Hepatocyte (in vitro differentiated cells): ENCODE results near the gene PLPP6. TPM values are rescaled to one million over a fixed set of nuclear protein-coding genes. Genes with fewer than 3 reads are reported as not detected.

Source experiments
- DNase-seq: peaks from one replicate; pipeline ENCODE4 v3.0.0-alpha.2; 2016; ENCODE audit warnings: low spot score
- H2AFZ ChIP-seq: fragments of 200-600 bp; sonication (generic); 2 replicates; pipeline ENCODE4 v1.6.0; 2016; ENCODE audit warnings: antibody characterized with exemption, mild to moderate bottlenecking
- H3K27ac ChIP-seq: fragments of 200-600 bp; sonication (generic); 2 replicates; pipeline ENCODE4 v1.5.1; 2016; ENCODE audit warnings: mild to moderate bottlenecking
- H3K27me3 ChIP-seq: fragments of 200-600 bp; sonication (generic); 2 replicates; pipeline ENCODE4 v1.6.1; 2016
- H3K36me3 ChIP-seq: fragments of 200-600 bp; sonication (generic); replicated peaks from 2 replicates; pipeline ENCODE4 v1.5.1; 2016; ENCODE audit warnings: low read depth; ENCODE audit not compliant: insufficient read depth
- H3K4me1 ChIP-seq: fragments of 200-600 bp; sonication (generic); 2 replicates; pipeline ENCODE4 v1.5.1; 2016; ENCODE audit warnings: mild to moderate bottlenecking, moderate library complexity; ENCODE audit not compliant: insufficient read depth
- H3K4me2 ChIP-seq: fragments of 200-600 bp; sonication (generic); 2 replicates; pipeline ENCODE4 v1.6.0; 2016
- H3K4me3 ChIP-seq: fragments of 200-600 bp; sonication (generic); 2 replicates; pipeline ENCODE4 v1.5.1; 2016; ENCODE audit warnings: mild to moderate bottlenecking
- H3K79me2 ChIP-seq: fragments of 200-600 bp; sonication (generic); 2 replicates; pipeline ENCODE4 v1.6.0; 2017; ENCODE audit warnings: mild to moderate bottlenecking
- H3K9me2 ChIP-seq: fragments of 200-600 bp; sonication (generic); replicated peaks from 2 replicates; pipeline ENCODE4 v1.6.0; 2017; ENCODE audit warnings: mild to moderate bottlenecking; ENCODE audit not compliant: insufficient read depth
- H3K9me3 ChIP-seq: fragments of 200-600 bp; sonication (generic); 2 replicates; pipeline ENCODE4 v1.5.1; 2016; ENCODE audit warnings: low read depth, mild to moderate bottlenecking
- H4K20me1 ChIP-seq: fragments of 200-600 bp; sonication (generic); 2 replicates; pipeline ENCODE4 v1.6.0; 2016; ENCODE audit warnings: mild to moderate bottlenecking; ENCODE audit not compliant: insufficient read depth, poor library complexity, severe bottlenecking
- EZH2 ChIP-seq: fragments of 200-600 bp; sonication (generic); IDR thresholded peaks from 2 replicates; pipeline ENCODE4 v1.6.1; 2016; ENCODE audit warnings: antibody characterized with exemption, mild to moderate bottlenecking, borderline replicate concordance
- EZH2phosphoT487 ChIP-seq: fragments of 200-600 bp; sonication (generic); IDR thresholded peaks from one replicate; pipeline ENCODE4 v1.6.1; 2018; ENCODE audit warnings: antibody characterized with exemption, mild to moderate bottlenecking, low read depth, moderate library complexity; ENCODE audit not compliant: unreplicated experiment, severe bottlenecking
- WGBS: methylation state at CpG from one replicate; pipeline ENCODE4 v1.1.6; 2016; ENCODE audit warnings: low lambda C conversion rate; ENCODE audit errors: missing lambda C conversion rate; 5-methylcytosine and 5-hydroxymethylcytosine counted together
- polyA plus RNA-seq: library from polyadenylated mRNA; unstranded; fragments of >200 nt; fragmentation: Nextera tagmentation; extraction: Ambion mirVana; gene quantifications from 2 replicates; pipeline ENCODE4 v1.2.1, GENCODE V29; 2016
- total RNA-seq: library from RNA; depleted of rRNA; stranded (reverse); fragments of >200 nt; gene quantifications from 2 replicates; pipeline ENCODE4 v1.2.3, GENCODE V29; 2014
- TF ChIP-seq, protein P1 (sequence below): fragments of 200-600 bp; sonication (generic); IDR thresholded peaks from 2 replicates; pipeline ENCODE4 v1.5.1; 2016; ENCODE audit warnings: antibody characterized with exemption, mild to moderate bottlenecking; ENCODE audit not compliant: poor library complexity

Gene PLPP6
- total and polyA plus RNA-seq, 2 experiments from 2014 or later: 19.6 to 32.1 TPM

DNA sequence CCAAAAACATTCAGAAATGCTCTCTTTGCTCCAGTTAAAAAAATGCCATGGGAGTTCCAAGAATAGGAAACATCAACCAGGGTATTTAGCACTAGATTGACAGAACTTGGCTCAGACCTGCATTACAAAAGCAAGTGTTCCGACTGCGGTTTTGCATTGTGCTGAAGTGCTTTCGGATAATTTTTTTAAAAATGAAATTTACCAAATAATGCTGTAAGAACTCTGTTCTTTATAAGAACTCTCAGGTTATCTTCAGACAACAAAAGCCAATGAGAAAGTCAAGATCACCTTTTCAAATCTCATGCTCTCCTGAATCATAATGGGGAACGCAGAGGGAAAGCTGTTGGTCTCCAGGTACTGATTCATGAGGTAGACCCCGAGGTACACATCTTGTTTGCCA lies 483 bp upstream of the PLPP6 start:
- Histone ChIP-seq H3K27ac (peak overlapping the region; percentile 96), H3K4me2 (peak overlapping the region; percentile 93), H3K4me3 (peak overlapping the region; percentile 93), H3K9me2 (no peaks in the 10 kb centered on the region), H3K27me3 (no peaks in the 10 kb centered on the region), H3K79me2 (peaks cover 25% of the 10 kb centered on the region), H3K9me3 (no peaks in the 10 kb centered on the region), H2AFZ (peak overlapping the region; percentile 87), H4K20me1 (no peaks in the 10 kb centered on the region), H3K4me1 (peaks cover 39% of the 10 kb centered on the region), H3K36me3 (no peaks in the 10 kb centered on the region)
- TF ChIP-seq EZH2phosphoT487: no peak
- no peak for TF ChIP-seq EZH2
- TF ChIP-seq, protein P1, sequence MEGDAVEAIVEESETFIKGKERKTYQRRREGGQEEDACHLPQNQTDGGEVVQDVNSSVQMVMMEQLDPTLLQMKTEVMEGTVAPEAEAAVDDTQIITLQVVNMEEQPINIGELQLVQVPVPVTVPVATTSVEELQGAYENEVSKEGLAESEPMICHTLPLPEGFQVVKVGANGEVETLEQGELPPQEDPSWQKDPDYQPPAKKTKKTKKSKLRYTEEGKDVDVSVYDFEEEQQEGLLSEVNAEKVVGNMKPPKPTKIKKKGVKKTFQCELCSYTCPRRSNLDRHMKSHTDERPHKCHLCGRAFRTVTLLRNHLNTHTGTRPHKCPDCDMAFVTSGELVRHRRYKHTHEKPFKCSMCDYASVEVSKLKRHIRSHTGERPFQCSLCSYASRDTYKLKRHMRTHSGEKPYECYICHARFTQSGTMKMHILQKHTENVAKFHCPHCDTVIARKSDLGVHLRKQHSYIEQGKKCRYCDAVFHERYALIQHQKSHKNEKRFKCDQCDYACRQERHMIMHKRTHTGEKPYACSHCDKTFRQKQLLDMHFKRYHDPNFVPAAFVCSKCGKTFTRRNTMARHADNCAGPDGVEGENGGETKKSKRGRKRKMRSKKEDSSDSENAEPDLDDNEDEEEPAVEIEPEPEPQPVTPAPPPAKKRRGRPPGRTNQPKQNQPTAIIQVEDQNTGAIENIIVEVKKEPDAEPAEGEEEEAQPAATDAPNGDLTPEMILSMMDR: no peak
- DNase-seq: no peak
- 30% methylated on average over 5 of the region's 5 CpGs for WGBS

GRCh38 chr9:4662989-4663792 lies 1.1 kb downstream of the PLPP6 start:
- Histone ChIP-seq H3K9me3 (no peaks in the 10 kb centered on the region), H3K4me1 (peaks cover 36% of the 10 kb centered on the region), H3K36me3 (no peaks in the 10 kb centered on the region), H3K27me3 (no peaks in the 10 kb centered on the region), H3K9me2 (no peaks in the 10 kb centered on the region), H2AFZ (peak overlapping the region; percentile 87), H4K20me1 (no peaks in the 10 kb centered on the region), H3K79me2 (peaks cover 25% of the 10 kb centered on the region), H3K4me2 (peak overlapping the region; percentile 93), H3K4me3 (peak overlapping the region; percentile 93), H3K27ac (peak overlapping the region; percentile 96)
- 59% methylated on average over 13 of the region's 13 CpGs for WGBS
- peak; percentile 51 for DNase-seq
- TF ChIP-seq EZH2phosphoT487: no peak

DNA sequence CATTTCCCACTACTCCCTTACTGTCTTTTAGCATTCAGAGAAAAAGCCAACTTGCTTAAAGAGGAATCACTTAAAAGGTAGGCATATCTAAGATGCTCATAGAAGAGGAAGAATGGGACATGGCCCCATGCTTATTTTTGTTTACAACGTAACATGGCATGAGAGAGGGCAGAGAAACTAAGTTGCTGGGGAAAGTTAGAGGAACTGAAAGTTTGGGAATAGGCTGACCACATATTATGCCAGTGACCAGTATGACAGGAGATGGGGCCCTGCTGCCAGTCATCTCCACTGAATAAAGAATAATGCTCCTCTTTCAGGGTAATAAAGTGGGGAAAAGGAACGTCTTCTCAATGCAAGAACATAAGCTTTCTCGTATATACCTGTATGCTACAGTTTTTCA lies 1.9 kb downstream of the PLPP6 start:
- Histone ChIP-seq H3K9me3 (no peaks in the 10 kb centered on the region), H3K4me3 (no peak overlapping the region), H4K20me1 (no peaks in the 10 kb centered on the region), H2AFZ (no peak overlapping the region), H3K4me1 (peaks cover 30% of the 10 kb centered on the region), H3K27me3 (no peaks in the 10 kb centered on the region), H3K79me2 (peaks cover 25% of the 10 kb centered on the region), H3K4me2 (peak overlapping the region; percentile 93), H3K27ac (peak overlapping the region; percentile 96), H3K9me2 (no peaks in the 10 kb centered on the region), H3K36me3 (no peaks in the 10 kb centered on the region)
- no peak for DNase-seq
- TF ChIP-seq EZH2 (no peak), EZH2phosphoT487 (no peak)
- TF ChIP-seq, protein P1: no peak
- WGBS: 84% methylated on average over 3 of the region's 3 CpGs

DNA sequence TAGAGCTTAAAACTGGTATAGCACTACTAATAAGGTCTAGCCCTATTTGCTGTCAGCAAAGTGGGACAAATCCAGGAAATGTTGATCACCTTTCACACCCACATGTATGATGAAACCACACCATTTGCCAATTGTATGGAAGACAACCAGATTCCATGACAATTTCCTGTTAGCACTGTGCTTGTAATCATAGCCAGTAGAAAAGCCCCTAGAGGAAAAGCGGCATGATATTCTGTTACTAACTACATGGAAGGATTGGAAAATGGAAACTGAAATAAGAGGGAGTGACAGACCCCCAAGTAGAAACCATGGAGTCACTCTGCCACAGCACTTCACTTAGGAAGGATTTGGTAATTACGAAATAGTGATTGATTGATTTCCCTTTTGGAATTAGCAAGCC lies 3.3 kb downstream of the PLPP6 start:
- no peak overlapping the region for H2AFZ ChIP-seq
- WGBS: 91% methylated on average over 2 of the region's 2 CpGs
- no peak for DNase-seq
- H3K9me2 ChIP-seq: no peaks in the 10 kb centered on the region
- peaks cover 25% of the 10 kb centered on the region for H3K79me2 ChIP-seq
- H3K9me3 ChIP-seq: no peaks in the 10 kb centered on the region
- H3K36me3 ChIP-seq: no peaks in the 10 kb centered on the region
- TF ChIP-seq EZH2 (no peak), EZH2phosphoT487 (no peak)
- TF ChIP-seq, protein P1: no peak
- H4K20me1 ChIP-seq: no peaks in the 10 kb centered on the region
- peak overlapping the region; percentile 93 for H3K4me2 ChIP-seq
- H3K4me1 ChIP-seq: peaks cover 30% of the 10 kb centered on the region
- H3K27ac ChIP-seq: peak overlapping the region; percentile 76
- H3K4me3 ChIP-seq: no peak overlapping the region
- H3K27me3 ChIP-seq: no peaks in the 10 kb centered on the region
